Vagina (tissue), 2 donors: ENCODE results near the gene HSFX3. TPM values are rescaled to one million over a fixed set of nuclear protein-coding genes. Genes with fewer than 3 reads are reported as not detected.
A peak's percentile ranks its signal among the peaks of the same experiment; 100 is the strongest.

Source experiments
- DNase-seq, 2 donors: peaks; one replicate each; pipeline ENCODE4 v3.0.0-alpha.2; 2017; ENCODE audit errors: extremely low spot score in 2 of 2
- H3K27ac ChIP-seq: fragments of 200-600 bp; sonication (generic); one replicate; pipeline ENCODE4 v1.5.1; 2019
- H3K27me3 ChIP-seq: fragments of 200-600 bp; sonication (generic); one replicate; pipeline ENCODE4 v1.5.1; 2019
- H3K36me3 ChIP-seq, 2 donors: fragments of 200-600 bp; sonication (generic); one replicate each; pipeline ENCODE4 v1.5.1; 2017 to 2019
- H3K4me1 ChIP-seq: fragments of 200-600 bp; sonication (generic); one replicate; pipeline ENCODE4 v1.5.1; 2019
- H3K4me3 ChIP-seq, 2 donors: fragments of 200-600 bp; sonication (generic); 1 replicate in 1 of 2; 2 replicates in 1 of 2; pipeline ENCODE4 v1.5.1; 2016 to 2019
- H3K9me3 ChIP-seq: fragments of 200-600 bp; sonication (generic); one replicate; pipeline ENCODE4 v1.5.1; 2019
- POLR2A ChIP-seq, 2 donors: fragments of 450-650 bp; IDR thresholded peaks; one replicate each; pipeline ENCODE4 v1.6.1; 2017; ENCODE audit warnings: antibody characterized with exemption in 2 of 2, mild to moderate bottlenecking in 2 of 2, moderate library complexity in 2 of 2
- POLR2AphosphoS5 ChIP-seq, 2 donors: sonication (generic); formaldehyde crosslinking; IDR thresholded peaks; one replicate each; pipeline ENCODE4 v1.9.0; 2017; ENCODE audit warnings: antibody characterized with exemption in 2 of 2, mild to moderate bottlenecking in 2 of 2, low read depth in 1 of 2; ENCODE audit not compliant: insufficient read depth in 1 of 2
- intact Hi-C: fragments of 100-400 bp; cut with DNase I; formaldehyde crosslinking; loops from one replicate; pipeline ENCODE4 v1.15.1; 2023
- total RNA-seq: library from RNA; depleted of rRNA; stranded (reverse); fragments of >200 nt; gene quantifications from one replicate; pipeline ENCODE4 v1.2.3, GENCODE V29; 2016
- TF ChIP-seq, protein P1 (sequence below), 3 experiments: fragments of 450-650 bp in 2 of 3; fragments of 200-600 bp in 1 of 3; sonication (generic) in 1 of 3; IDR thresholded peaks; one replicate each; pipeline ENCODE4 v1.5.1; 2017 to 2019; ENCODE audit warnings: antibody characterized with exemption in 3 of 3, mild to moderate bottlenecking in 2 of 3, moderate library complexity in 2 of 3

The HSFX3 gene
- total RNA-seq, 1 donor from 2014 or later: not detected

DNA sequence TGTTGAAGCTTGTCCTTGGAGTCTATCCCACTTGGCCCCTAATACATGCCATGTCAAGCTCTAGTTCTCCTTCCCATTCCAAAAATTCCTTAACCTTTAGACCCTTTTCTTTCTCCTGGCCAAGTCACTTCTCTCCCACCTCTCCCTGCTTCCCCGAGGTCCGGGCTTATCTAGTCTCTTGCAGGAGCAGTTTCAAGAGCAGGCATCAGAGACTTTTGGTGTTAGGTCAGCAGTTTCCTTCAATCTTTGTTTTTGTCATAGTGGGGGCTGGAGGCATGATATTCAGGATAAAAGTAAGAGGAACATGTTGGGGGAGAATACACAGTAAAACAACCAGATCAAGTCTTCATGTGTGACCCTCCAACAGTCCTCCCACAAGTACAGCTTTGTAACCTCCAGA is 33.1 kb downstream of the HSFX3 start:
- no peak overlapping the region for H3K27ac ChIP-seq
- H3K4me1 ChIP-seq: no peaks in the 10 kb centered on the region
- DNase-seq: no peak
- no peak overlapping the region for H3K4me3 ChIP-seq
- intact Hi-C loops: no loop called here
- TF ChIP-seq, protein P1, sequence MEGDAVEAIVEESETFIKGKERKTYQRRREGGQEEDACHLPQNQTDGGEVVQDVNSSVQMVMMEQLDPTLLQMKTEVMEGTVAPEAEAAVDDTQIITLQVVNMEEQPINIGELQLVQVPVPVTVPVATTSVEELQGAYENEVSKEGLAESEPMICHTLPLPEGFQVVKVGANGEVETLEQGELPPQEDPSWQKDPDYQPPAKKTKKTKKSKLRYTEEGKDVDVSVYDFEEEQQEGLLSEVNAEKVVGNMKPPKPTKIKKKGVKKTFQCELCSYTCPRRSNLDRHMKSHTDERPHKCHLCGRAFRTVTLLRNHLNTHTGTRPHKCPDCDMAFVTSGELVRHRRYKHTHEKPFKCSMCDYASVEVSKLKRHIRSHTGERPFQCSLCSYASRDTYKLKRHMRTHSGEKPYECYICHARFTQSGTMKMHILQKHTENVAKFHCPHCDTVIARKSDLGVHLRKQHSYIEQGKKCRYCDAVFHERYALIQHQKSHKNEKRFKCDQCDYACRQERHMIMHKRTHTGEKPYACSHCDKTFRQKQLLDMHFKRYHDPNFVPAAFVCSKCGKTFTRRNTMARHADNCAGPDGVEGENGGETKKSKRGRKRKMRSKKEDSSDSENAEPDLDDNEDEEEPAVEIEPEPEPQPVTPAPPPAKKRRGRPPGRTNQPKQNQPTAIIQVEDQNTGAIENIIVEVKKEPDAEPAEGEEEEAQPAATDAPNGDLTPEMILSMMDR (IDR thresholded peaks at IDR 0.05): no peak
- H3K27me3 ChIP-seq: no peaks in the 10 kb centered on the region
- H3K36me3 ChIP-seq: no peaks in the 10 kb centered on the region
- H3K9me3 ChIP-seq: no peaks in the 10 kb centered on the region

DNA sequence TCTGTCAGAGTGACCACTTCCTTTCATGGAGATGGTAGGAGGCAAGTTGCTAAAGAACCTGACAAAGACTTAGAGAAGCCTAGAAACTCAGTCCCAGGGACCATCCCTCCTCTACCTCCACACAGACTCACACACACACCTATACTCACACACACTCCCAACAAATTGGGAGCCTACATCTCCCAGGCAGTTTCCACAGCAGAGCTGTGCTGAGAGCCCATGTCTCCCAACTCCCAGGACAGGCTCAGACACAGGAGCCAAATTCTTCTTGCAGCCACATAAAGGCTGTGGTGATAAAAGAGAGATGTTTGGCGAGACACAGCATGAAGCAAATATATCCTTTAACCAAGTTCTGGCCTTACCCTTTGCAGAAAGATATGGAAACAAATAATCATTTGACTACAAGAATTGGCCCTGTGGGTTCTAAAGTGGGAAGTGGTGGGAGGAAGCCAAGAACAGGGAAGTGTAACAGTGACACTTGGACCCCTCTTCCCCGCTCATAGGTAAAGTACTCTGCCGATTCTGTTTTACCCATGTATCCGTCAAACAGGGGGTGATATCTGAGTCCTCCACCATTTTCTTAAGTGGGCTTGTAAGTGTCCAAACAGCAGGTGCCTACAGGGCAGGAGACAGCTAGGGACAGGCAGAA is 33.6 kb downstream of the HSFX3 start:
- Histone ChIP-seq H3K4me1 (no peaks in the 10 kb centered on the region), H3K27me3 (no peaks in the 10 kb centered on the region), H3K9me3 (no peaks in the 10 kb centered on the region), H3K4me3 (no peak overlapping the region), H3K27ac (no peak overlapping the region), H3K36me3 (no peaks in the 10 kb centered on the region)
- TF ChIP-seq POLR2AphosphoS5 (IDR thresholded peaks at IDR 0.05; ENCODE audit: insufficient read depth in 1 of 2, low read depth in 1 of 2) (no peak), POLR2A (IDR thresholded peaks at IDR 0.05) (no peak)
- intact Hi-C loops: no loop called here
- no peak for DNase-seq

DNA sequence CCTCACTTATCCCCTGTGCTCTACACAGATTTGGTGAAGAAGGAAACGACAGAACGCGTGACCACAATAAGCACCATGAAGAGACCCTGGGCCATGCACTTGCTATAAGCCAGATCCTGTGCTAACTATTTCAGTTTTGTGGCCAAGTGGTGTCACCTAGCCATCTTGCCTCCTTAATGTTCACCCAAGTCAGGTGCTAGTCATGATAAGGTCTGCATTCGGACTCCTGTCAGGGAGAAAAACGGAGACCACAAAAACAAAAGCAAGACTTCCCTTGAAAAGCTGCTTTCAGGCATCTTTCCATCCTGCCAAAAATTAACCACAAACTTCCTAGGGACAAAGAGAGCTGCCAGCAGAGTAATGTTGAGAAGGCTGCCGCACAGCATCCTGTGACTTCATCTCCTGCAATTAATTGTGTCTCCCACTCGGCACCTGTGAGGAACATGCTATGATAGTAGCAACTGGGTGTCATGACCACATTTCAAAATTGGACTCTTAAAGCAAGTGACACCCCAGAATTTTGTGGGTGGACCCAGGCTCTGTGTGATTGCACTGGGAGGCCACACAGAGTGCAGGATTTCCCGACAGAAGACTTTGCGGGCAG is 35.8 kb downstream of the HSFX3 start:
- intact Hi-C loops: no loop called here
- H3K4me3 ChIP-seq: no peak overlapping the region
- TF ChIP-seq, protein P1 (IDR thresholded peaks at IDR 0.05): no peak
- no peak for TF ChIP-seq POLR2A (IDR thresholded peaks at IDR 0.05)
- TF ChIP-seq POLR2AphosphoS5 (IDR thresholded peaks at IDR 0.05; ENCODE audit: insufficient read depth in 1 of 2, low read depth in 1 of 2): no peak
- no peaks in the 10 kb centered on the region for H3K4me1 ChIP-seq
- no peak for DNase-seq
- H3K9me3 ChIP-seq: no peaks in the 10 kb centered on the region
- no peak overlapping the region for H3K27ac ChIP-seq
- H3K27me3 ChIP-seq: no peaks in the 10 kb centered on the region
- no peaks in the 10 kb centered on the region for H3K36me3 ChIP-seq

DNA sequence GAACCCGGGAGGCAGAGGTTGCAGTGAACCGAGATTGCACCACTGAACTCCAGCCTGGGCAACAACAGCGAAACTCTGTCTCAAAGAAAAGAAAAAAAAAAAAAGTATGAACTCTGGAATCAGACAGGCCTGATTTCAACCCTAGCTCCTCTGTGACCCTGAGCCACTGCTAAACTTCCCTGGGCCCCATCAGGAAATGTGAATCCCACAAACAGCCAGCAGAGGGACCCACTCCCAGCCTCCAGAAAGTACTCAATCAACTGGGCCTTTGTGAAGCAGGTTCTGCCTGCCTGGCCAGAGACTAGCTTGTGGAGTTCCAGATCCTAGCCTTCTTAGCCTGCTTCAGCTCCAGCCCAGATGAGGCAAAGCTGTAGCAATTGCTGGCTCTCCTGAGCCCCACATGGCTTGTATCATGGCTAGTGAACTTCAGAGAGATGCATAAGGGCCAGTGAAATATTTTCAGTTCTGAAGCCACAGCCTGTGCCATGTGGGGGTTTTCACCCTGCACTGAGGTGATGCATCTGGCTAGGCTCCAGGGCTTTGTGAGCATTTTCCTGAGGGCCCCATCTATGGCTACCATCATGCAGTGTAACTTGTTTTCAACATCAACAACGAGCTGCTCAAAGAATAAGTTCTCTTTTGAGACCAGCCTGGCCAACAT is 37.4 kb downstream of the HSFX3 start:
- TF ChIP-seq, protein P1 (IDR thresholded peaks at IDR 0.05): peak in 2 of 3 experiments; percentile 3 to 29
- TF ChIP-seq POLR2AphosphoS5 (IDR thresholded peaks at IDR 0.05; ENCODE audit: insufficient read depth in 1 of 2, low read depth in 1 of 2): no peak
- Histone ChIP-seq H3K4me1 (no peaks in the 10 kb centered on the region), H3K4me3 (no peak overlapping the region), H3K27ac (no peak overlapping the region), H3K9me3 (no peaks in the 10 kb centered on the region), H3K27me3 (no peaks in the 10 kb centered on the region), H3K36me3 (no peaks in the 10 kb centered on the region)
- no peak for DNase-seq
- intact Hi-C loops: no loop called here

DNA sequence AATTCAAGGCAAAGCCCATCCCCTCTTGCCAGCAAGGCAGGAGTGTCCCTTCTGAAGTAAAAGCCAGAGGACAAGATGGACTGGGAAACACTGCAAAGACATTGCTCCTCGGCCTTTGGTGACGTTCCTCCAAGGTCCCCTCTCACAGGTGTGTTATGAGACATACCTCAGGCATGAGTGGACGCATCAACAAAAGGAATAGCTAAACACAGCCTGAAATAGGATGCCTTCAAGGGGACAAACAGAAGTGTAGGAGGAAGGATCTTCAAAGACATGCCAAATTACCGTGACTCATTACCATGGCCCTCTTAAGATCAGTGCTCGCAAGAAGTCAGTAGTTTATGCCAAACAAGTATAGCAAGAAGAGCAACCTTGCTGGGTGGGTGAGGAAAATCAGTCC is 38.6 kb downstream of the HSFX3 start:
- no peak overlapping the region for H3K27ac ChIP-seq

More for the DNA sequence above, 38.6 kb downstream of the HSFX3 start:
- TF ChIP-seq POLR2AphosphoS5 (IDR thresholded peaks at IDR 0.05; ENCODE audit: insufficient read depth in 1 of 2, low read depth in 1 of 2) (no peak), POLR2A (IDR thresholded peaks at IDR 0.05) (no peak)
- TF ChIP-seq, protein P1 (IDR thresholded peaks at IDR 0.05): no peak
- Histone ChIP-seq H3K4me1 (no peaks in the 10 kb centered on the region), H3K36me3 (no peaks in the 10 kb centered on the region), H3K27me3 (no peaks in the 10 kb centered on the region), H3K9me3 (no peaks in the 10 kb centered on the region), H3K4me3 (no peak overlapping the region)
- intact Hi-C loops: no loop called here
- DNase-seq: no peak
